Upper lobe of right lung (tissue), 1 donor: ENCODE measurements around the gene ZNF701. TPM values are rescaled to one million over a fixed set of nuclear protein-coding genes. Genes with fewer than 3 reads are reported as not detected.
"Not testable (repeated sequence)": the region's sequence is repeated elsewhere in the genome, so short reads cannot be mapped to it uniquely, and the experiment has no call there.

ENCODE experiments used
- ATAC-seq: fragments of 200-7000 bp; cut with Tn5 transposase; one replicate; pipeline ENCODE4 v1.9.1; 2020; ENCODE audit warnings: mild to moderate bottlenecking, moderate library complexity
- DNase-seq: peaks from one replicate; pipeline ENCODE4 v3.0.0-alpha.2; 2020
- H3K27ac ChIP-seq: fragments of 200-600 bp; one replicate; pipeline ENCODE4 v1.8.0; 2022
- H3K27me3 ChIP-seq: fragments of 200-600 bp; one replicate; pipeline ENCODE4 v1.8.0; 2022; ENCODE audit warnings: mild to moderate bottlenecking
- H3K36me3 ChIP-seq: fragments of 200-600 bp; one replicate; pipeline ENCODE4 v1.8.0; 2022
- H3K4me1 ChIP-seq: fragments of 200-600 bp; one replicate; pipeline ENCODE4 v1.8.0; 2022
- H3K4me3 ChIP-seq: fragments of 200-600 bp; one replicate; pipeline ENCODE4 v1.8.0; 2022; ENCODE audit warnings: mild to moderate bottlenecking
- H3K9me3 ChIP-seq: fragments of 200-600 bp; one replicate; pipeline ENCODE4 v1.8.0; 2022
- CTCF ChIP-seq: fragments of 200-600 bp; IDR thresholded peaks from one replicate; pipeline ENCODE4 v1.8.0; 2022; ENCODE audit warnings: antibody characterized with exemption
- intact Hi-C: fragments of 100-400 bp; cut with DNase I; formaldehyde crosslinking; loops from one replicate; pipeline ENCODE4 v1.11.0; 2022
- total RNA-seq: library from RNA; stranded (reverse); fragmentation: NEBNext Ultra II Directional; extraction: Animal tissue kit (Norgen Biotek cat#: 25700); gene quantifications from one replicate; pipeline ENCODE4 v1.2.1, GENCODE V29; 2021
- donor health status: DM: no; HTN: yes; CAD: no; lungs with severe emphysema.

Gene ZNF701
- total RNA-seq, 1 donor from 2014 or later: 18.5 TPM

- peaks cover 25% of the 10 kb centered on the region for H3K9me3 ChIP-seq
- intact Hi-C loops: no loop called here
- H3K36me3 ChIP-seq: no peaks in the 10 kb centered on the region
- no peaks in the 10 kb centered on the region for H3K27me3 ChIP-seq
- no peak for TF ChIP-seq CTCF
- H3K4me1 ChIP-seq: no peaks in the 10 kb centered on the region
- DNase-seq (no peak), ATAC-seq (no peak)
- no peak overlapping the region for H3K4me3 ChIP-seq
- H3K27ac ChIP-seq: no peak overlapping the region
Measured at GRCh38 chr19:52566121-52566520, 4.0 kb upstream of the ZNF701 start.

DNA sequence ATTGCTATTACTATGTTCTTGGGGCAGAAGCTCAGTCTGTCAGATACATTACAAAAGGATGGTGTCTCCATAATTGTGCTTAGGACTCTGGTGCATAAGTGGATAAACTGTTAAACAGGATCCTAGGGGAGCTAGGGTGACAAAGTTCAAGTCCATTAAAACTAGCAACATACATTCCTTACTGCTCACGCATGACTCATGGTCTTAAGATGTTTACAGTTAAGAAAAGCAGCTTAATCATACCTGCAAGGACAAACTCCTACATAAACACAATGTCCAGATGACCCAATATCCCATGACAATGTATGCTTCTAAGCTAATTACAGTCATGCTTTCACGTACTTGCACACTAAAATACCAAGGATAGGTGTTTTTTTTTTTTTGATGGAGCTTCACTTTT is 3.5 kb upstream of the ZNF701 start:
- no peak for ATAC-seq
- TF ChIP-seq CTCF: no peak
- no peaks in the 10 kb centered on the region for H3K4me1 ChIP-seq
- no peak for DNase-seq
- no peak overlapping the region for H3K4me3 ChIP-seq
- peaks cover 23% of the 10 kb centered on the region for H3K9me3 ChIP-seq
- H3K27me3 ChIP-seq: no peaks in the 10 kb centered on the region
- H3K36me3 ChIP-seq: no peaks in the 10 kb centered on the region
- no peak overlapping the region for H3K27ac ChIP-seq
- intact Hi-C loops: no loop called here

DNA sequence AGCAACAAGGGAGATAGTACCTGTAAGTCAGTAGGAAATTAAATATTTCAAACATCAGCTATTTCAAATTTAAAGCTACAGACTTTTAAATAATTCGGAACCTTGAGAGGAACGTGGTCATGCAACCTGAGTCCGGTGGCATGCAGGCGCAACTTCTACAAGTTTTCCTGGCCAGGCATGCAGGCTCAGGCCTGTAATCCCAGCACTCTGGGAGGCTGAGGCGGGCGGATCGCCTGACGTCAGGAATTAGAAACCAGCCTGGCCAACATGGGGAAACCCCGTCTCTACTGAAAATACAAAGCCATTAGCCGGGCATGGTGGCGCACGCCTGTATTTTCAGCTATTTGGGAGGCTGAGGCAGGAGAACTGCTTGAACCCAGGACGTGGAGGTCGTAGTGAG is 2.2 kb upstream of the ZNF701 start:
- Histone ChIP-seq H3K4me1 (no peaks in the 10 kb centered on the region), H3K27me3 (no peaks in the 10 kb centered on the region), H3K9me3 (peaks cover 12% of the 10 kb centered on the region), H3K27ac (no peak overlapping the region), H3K4me3 (no peak overlapping the region), H3K36me3 (no peaks in the 10 kb centered on the region)
- DNase-seq (no peak), ATAC-seq (no peak)
- no peak for TF ChIP-seq CTCF
- intact Hi-C loops: no loop called here

DNA sequence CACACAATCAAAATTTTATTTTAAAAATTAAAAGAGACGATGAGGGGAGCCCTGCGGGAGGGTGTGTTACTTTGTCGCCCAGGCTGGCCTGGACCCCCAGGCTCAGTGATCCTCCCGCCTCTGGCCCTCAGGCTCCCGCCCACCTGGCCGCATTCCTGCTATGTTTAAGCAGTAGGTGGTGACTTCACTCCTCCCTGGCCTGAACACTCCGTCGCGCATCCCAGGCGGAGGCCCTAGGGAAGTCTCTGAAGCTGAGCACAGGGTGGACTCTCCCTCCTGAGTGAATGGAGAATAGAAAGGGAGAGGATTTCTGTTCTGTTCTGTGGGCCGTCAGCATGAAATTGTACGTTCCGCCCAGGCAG is 468 bp upstream of the ZNF701 start:
- ATAC-seq (peak; percentile 15), DNase-seq (peak; percentile 66)
- H3K9me3 ChIP-seq, H3K27me3 ChIP-seq, H3K36me3 ChIP-seq, intact Hi-C loops, H3K4me1 ChIP-seq: not testable (repeated sequence)
- Histone ChIP-seq H3K4me3 (peak overlapping the region; percentile 80), H3K27ac (peak overlapping the region; percentile 87)

DNA sequence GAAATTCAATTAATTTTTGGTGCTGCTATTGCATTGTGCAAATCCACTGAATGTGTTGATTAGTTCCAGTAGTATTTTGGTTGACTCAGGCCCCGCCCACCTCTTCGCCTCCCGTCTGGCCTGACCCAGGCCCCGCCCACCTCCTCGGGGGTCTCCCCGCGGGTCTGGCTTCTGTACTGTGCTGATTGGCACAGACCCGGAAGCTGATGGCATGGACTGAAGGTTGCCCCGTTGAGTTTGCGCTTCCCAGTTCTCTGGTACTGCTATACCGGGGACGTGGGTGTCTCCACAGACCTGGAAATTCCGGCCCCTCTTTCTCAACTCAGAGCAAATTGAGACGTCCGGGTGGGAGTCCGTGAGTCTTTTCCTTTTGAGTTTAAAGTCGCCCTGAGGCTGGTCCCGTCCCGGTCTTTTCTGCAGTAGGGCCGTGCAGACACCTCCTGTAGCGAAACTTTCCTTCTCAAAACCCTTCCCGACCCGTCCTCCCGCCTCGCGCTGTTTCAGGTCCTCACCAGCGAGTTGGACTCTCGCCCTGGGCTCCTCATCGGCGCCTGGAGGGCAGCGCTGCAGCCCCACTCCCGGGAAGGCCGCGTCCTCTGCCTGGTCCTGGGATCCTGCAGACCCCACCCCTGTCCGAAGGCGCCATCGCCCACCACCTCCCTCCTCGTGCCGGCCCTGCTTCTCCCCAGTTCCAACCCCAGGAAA is 14.8 kb downstream of the ZNF701 start:
- Histone ChIP-seq H3K36me3 (peaks cover 40% of the 10 kb centered on the region), H3K27me3 (no peaks in the 10 kb centered on the region), H3K4me1 (no peaks in the 10 kb centered on the region), H3K4me3 (peak overlapping the region; percentile 29), H3K27ac (no peak overlapping the region), H3K9me3 (peaks cover 9% of the 10 kb centered on the region)
- ATAC-seq (peak; percentile 58), DNase-seq (no peak)
- no peak for TF ChIP-seq CTCF
- intact Hi-C loops: no loop called here

DNA sequence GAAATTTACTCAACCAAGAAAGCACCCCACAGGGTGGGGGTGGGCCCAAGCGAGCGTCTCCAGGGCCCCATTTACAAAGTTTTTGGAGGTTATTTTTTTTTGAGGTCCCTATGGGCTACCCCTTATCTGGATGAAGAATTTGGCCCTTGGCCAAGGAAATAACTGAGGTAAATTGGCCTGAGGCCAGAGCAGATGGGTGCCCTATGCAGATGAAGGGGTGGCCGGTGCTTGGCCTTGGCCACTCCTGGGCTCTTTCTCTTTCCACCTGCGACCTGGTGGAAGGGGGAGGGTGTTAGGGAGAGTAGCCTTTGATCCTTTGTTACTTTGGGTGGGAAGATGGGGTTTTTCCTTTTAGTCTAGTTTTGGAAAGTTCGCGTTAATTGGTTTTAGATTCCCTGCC is 15.5 kb downstream of the ZNF701 start:
- Histone ChIP-seq H3K4me3 (no peak overlapping the region), H3K4me1 (no peaks in the 10 kb centered on the region), H3K9me3 (peaks cover 9% of the 10 kb centered on the region), H3K36me3 (peaks cover 33% of the 10 kb centered on the region), H3K27me3 (no peaks in the 10 kb centered on the region), H3K27ac (no peak overlapping the region)
- TF ChIP-seq CTCF: no peak
- intact Hi-C loops: no loop called here
- ATAC-seq (no peak), DNase-seq (no peak)
